CD4-positive, alpha-beta T cell (primary cell): Measurements from ENCODE around the gene YIF1A. TPM values are rescaled to one million over a fixed set of nuclear protein-coding genes. Genes with fewer than 3 reads are reported as not detected.

Source experiments
- ATAC-seq: fragments of 200-7000 bp; cut with Tn5 transposase; one replicate; pipeline ENCODE4 v1.10.0; 2022; ENCODE audit warnings: mild to moderate bottlenecking; ENCODE audit not compliant: poor library complexity
- CTCF ChIA-PET: fragments of 350-600 bp; sonication (Branson Sonifier 250); formaldehyde crosslinking; loops from one replicate; lab custom pipeline; 2021; ENCODE audit warnings: antibody characterized with exemption, inconsistent platforms; lab: Charles Lee
- POLR2A ChIA-PET: fragments of 350-600 bp; sonication (Branson Sonifier 250); formaldehyde crosslinking; loops from one replicate; lab custom pipeline; 2021; ENCODE audit warnings: antibody characterized with exemption, inconsistent platforms; lab: Charles Lee
- DNase-seq, 14 experiments: peaks; one replicate each; pipeline ENCODE4 v3.0.0-alpha.2; 2013 to 2020; ENCODE audit warnings: mixed read lengths in 2 of 14
- H3K27ac ChIP-seq, 2 donors: one replicate each; pipeline versions ENCODE4 v1.5.1 to v1.7.0; 2013; ENCODE audit warnings: low read length in 2 of 2, low read depth in 1 of 2, mild to moderate bottlenecking in 1 of 2
- H3K27me3 ChIP-seq, 2 experiments: 1 replicate in 1 of 2; 2 replicates in 1 of 2; pipeline versions ENCODE4 v1.6.1 to v1.7.0; 2013; ENCODE audit warnings: low read length in 2 of 2, control low read depth in 1 of 2, mild to moderate bottlenecking in 1 of 2, moderate library complexity in 1 of 2; ENCODE audit not compliant: insufficient read depth in 2 of 2, control insufficient read depth in 1 of 2
- H3K36me3 ChIP-seq: one replicate; pipeline ENCODE4 v1.6.1; 2013; ENCODE audit warnings: low read length, control low read depth; ENCODE audit not compliant: insufficient read depth
- H3K4me1 ChIP-seq: one replicate; pipeline ENCODE4 v1.6.1; 2013; ENCODE audit warnings: low read length, control low read depth; ENCODE audit not compliant: insufficient read depth
- H3K4me3 ChIP-seq: one replicate; pipeline ENCODE4 v1.5.1; 2013; ENCODE audit warnings: mild to moderate bottlenecking, low read length, moderate library complexity
- H3K9me3 ChIP-seq, 2 experiments: 1 replicate in 1 of 2; 2 replicates in 1 of 2; pipeline versions ENCODE4 v1.6.1 to v1.7.0; 2013; ENCODE audit warnings: low read length in 2 of 2, mild to moderate bottlenecking in 2 of 2, control low read depth in 1 of 2, moderate library complexity in 1 of 2; ENCODE audit not compliant: control insufficient read depth in 1 of 2, insufficient read depth in 1 of 2
- H3K27ac Mint-ChIP-seq: one replicate; pipeline ENCODE4 v1.8.0; 2020; ENCODE audit warnings: mixed read lengths
- H3K27me3 Mint-ChIP-seq: one replicate; pipeline ENCODE4 v1.8.0; 2021; ENCODE audit warnings: mixed read lengths
- H3K36me3 Mint-ChIP-seq: one replicate; pipeline ENCODE4 v1.8.0; 2021; ENCODE audit warnings: low read depth, mixed read lengths
- H3K4me1 Mint-ChIP-seq: one replicate; pipeline ENCODE4 v1.8.0; 2021; ENCODE audit warnings: low read depth, mixed read lengths
- H3K4me3 Mint-ChIP-seq: one replicate; pipeline ENCODE4 v1.8.0; 2020; ENCODE audit warnings: mild to moderate bottlenecking, mixed read lengths
- H3K9me3 Mint-ChIP-seq: one replicate; pipeline ENCODE4 v1.8.0; 2020; ENCODE audit warnings: mixed read lengths
- intact Hi-C, 2 experiments: fragments of 100-400 bp; cut with DNase I in 1 of 2; cut with micrococcal nuclease in 1 of 2; formaldehyde crosslinking; loops; one replicate each; pipeline versions ENCODE4 v1.15.1 to v1.9.0; 2023 to 2025; cut with DNase I, micrococcal nuclease
- total RNA-seq, 174 experiments: library from RNA in 2 of 174; stranded (reverse) in 2 of 174; gene quantifications; one replicate each; pipeline ENCODE4 v1.2.3 and lab custom pipeline; 2021 to 2026
- TF ChIP-seq, protein P1 (sequence below): fragments of 200-600 bp; IDR thresholded peaks from one replicate; pipeline ENCODE4 v1.8.0; 2022; ENCODE audit warnings: antibody characterized with exemption, mild to moderate bottlenecking

Gene YIF1A
- total RNA-seq, 2 experiments from 2014 or later, result 17.4 to 21.1 TPM

DNA sequence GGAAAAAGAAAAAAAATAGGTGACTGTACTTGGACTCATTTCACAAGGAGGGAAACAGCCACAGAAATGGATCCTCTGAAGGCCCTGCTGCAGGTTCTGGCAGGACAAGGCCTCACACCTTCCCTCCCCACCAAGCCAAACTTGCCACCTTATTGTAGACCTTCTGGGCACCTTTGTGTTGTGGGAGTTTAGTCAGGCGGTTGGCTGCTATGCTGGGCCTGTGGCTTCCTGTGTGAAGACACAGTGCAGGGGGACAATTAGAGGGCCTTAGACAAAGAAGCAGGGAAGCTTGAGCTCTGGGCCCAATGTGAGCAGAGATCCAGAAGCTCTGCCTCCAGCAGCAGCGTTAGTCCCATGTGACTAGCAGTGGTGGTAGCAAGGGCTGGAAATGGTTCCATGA lies 16.3 kb downstream of the YIF1A start:
- Mint-ChIP-seq H3K27ac (no peak overlapping the region), H3K4me3 (peak overlapping the region; percentile 34), H3K4me1 (peaks cover 49% of the 10 kb centered on the region), H3K27me3 (no peaks in the 10 kb centered on the region), H3K9me3 (no peaks in the 10 kb centered on the region), H3K36me3 (peaks cover 84% of the 10 kb centered on the region)
- Histone ChIP-seq H3K27ac (no peak overlapping the region), H3K36me3 (peaks cover 54% of the 10 kb centered on the region), H3K4me1 (peaks cover 55% of the 10 kb centered on the region), H3K27me3 (no peaks in the 10 kb centered on the region), H3K9me3 (no peaks in the 10 kb centered on the region), H3K4me3 (no peak overlapping the region)
- TF ChIP-seq, protein P1, sequence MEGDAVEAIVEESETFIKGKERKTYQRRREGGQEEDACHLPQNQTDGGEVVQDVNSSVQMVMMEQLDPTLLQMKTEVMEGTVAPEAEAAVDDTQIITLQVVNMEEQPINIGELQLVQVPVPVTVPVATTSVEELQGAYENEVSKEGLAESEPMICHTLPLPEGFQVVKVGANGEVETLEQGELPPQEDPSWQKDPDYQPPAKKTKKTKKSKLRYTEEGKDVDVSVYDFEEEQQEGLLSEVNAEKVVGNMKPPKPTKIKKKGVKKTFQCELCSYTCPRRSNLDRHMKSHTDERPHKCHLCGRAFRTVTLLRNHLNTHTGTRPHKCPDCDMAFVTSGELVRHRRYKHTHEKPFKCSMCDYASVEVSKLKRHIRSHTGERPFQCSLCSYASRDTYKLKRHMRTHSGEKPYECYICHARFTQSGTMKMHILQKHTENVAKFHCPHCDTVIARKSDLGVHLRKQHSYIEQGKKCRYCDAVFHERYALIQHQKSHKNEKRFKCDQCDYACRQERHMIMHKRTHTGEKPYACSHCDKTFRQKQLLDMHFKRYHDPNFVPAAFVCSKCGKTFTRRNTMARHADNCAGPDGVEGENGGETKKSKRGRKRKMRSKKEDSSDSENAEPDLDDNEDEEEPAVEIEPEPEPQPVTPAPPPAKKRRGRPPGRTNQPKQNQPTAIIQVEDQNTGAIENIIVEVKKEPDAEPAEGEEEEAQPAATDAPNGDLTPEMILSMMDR, result no peak
- ATAC-seq, result no peak
- POLR2A ChIA-PET, result interaction anchor here (1.6 kb wide), 1 partner anchor 17 kb away, joined by 5 read pairs; the partner anchor contains the start of gene YIF1A
- CTCF ChIA-PET, result interaction anchor here (1.7 kb wide), 1 partner anchor 10 kb away, joined by 6 read pairs; no protein-coding TSS in a partner anchor
- DNase-seq, result peak in 2 of 14 experiments; percentile 46 to 64
- intact Hi-C loops, result no loop called here

DNA sequence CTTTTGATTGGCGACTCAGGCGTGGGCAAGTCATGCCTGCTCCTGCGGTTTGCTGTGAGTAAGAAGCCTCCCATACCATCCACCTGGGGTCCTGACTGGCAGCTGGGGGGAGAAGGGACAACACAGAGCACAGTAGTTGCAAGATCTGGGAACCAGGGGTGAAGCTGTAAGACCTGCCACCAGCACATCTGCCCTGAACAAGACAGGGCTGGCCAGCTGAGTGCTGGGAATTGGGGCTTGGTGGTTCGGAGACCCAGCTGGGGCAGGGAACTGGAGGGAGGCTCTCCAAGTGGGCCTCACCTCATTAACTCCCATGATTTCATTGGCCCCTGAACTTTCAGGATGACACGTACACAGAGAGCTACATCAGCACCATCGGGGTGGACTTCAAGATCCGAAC lies 17.1 kb downstream of the YIF1A start:
- peaks cover 54% of the 10 kb centered on the region for H3K4me1 ChIP-seq
- intact Hi-C loops, result no loop called here
- no peaks in the 10 kb centered on the region for H3K9me3 ChIP-seq

DNA sequence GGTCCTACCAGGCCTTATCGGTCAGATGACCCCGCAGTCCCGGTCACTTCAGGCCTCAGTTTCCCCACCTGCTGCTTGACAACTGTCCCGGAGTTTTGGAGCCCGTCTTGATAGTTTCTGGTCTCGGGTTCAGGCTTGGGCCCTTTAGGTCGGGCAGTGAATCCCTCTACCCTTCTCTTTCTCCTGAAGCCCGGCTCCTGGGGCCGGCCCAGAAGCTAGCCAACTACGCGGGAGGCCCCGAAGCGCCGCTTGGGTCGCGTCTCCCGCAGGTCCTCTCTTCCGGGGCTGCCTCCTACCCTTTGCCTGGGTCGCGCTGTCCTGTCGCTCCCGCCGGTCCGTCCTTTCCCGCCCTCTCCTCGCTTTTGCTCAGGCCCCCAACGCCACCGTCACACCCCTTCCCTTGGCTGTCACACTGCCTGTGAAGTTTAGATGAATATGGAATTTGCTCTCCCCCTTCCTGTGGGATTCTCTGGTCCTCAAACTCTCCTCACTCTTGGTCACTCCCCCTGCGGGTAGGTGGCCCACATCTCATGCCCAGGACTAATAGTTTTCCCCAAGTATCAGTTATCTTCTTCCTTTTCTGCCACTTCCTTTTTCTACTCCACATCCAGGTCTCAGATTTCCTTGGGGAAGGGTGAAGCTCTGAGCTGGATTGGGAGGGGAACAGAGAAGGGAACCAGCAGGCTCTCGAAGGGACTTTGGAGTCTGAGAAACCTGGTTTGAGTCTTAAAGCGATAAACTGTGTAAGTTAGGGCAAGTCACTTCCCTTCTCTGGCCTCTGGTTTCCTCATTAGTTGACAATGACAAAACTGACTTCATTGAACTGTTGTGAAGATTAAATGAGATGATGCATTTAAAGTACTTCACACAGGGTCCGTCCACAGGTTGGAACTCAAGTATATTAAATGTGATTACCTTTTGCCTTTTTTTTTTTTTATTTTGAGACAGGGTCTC lies 19.7 kb downstream of the YIF1A start:
- Mint-ChIP-seq H3K4me3 (peak overlapping the region; percentile 96), H3K27ac (peak overlapping the region; percentile 100), H3K4me1 (peaks cover 51% of the 10 kb centered on the region), H3K27me3 (no peaks in the 10 kb centered on the region), H3K36me3 (peaks cover 67% of the 10 kb centered on the region), H3K9me3 (no peaks in the 10 kb centered on the region)
- TF ChIP-seq, protein P1, result no peak
- Histone ChIP-seq H3K36me3 (peaks cover 47% of the 10 kb centered on the region), H3K27ac (peak overlapping the region; percentile 83 to 87), H3K4me3 (peak overlapping the region; percentile 99), H3K27me3 (no peaks in the 10 kb centered on the region), H3K9me3 (no peaks in the 10 kb centered on the region), H3K4me1 (peaks cover 58% of the 10 kb centered on the region)
- intact Hi-C loops, result loop anchor here (1.0 to 10.0 kb wide), 4 partner anchors 13 to 554 kb away; partner anchors contain the start of genes KAT5 (in 1 of the 2), SF3B2 (in 1 of the 2) and YIF1A (in 1 of the 2)
- POLR2A ChIA-PET, result interaction anchor here (1.2 to 3.9 kb wide), 3 partner anchors 11 to 103 kb away, joined by 4 to 34 read pairs (median 31); partner anchors contain the start of genes CNIH2 and YIF1A
- ATAC-seq, result no peak
- CTCF ChIA-PET, result interaction anchor here (5.6 kb wide), 1 partner anchor 12 kb away, joined by 36 read pairs; no protein-coding TSS in a partner anchor
- peak in 1 of 14 experiments; percentile 27 for DNase-seq

More for the DNA sequence above, 17.1 kb downstream of the YIF1A start:
- Mint-ChIP-seq H3K36me3 (peaks cover 84% of the 10 kb centered on the region), H3K4me1 (peaks cover 48% of the 10 kb centered on the region), H3K27me3 (no peaks in the 10 kb centered on the region), H3K4me3 (peak overlapping the region; percentile 45), H3K9me3 (no peaks in the 10 kb centered on the region), H3K27ac (no peak overlapping the region)
- peaks cover 54% of the 10 kb centered on the region for H3K36me3 ChIP-seq
- H3K27ac ChIP-seq, result no peak overlapping the region
- ATAC-seq (no peak), DNase-seq (no peak)
- no peak overlapping the region for H3K4me3 ChIP-seq
- POLR2A ChIA-PET, result interaction anchor here (1.6 kb wide), 1 partner anchor 17 kb away, joined by 5 read pairs; the partner anchor contains the start of gene YIF1A
- CTCF ChIA-PET, result interaction anchor here (0.9 to 1.4 kb wide), 2 partner anchors 49 to 560 kb away, joined by 3 to 5 read pairs; partner anchors contain the start of gene KAT5
- no peaks in the 10 kb centered on the region for H3K27me3 ChIP-seq
- TF ChIP-seq, protein P1, result no peak
